Activated naive CD4-positive, alpha-beta T cell treated with anti-CD3 and anti-CD28 coated beads, Interleukin-2, amount 50 U/mL, for 24 hours (primary cell): ENCODE measurements around the gene SLC24A3.

Experiments
- H3K27ac Mint-ChIP-seq: one replicate; pipeline ENCODE4 v1.8.0; 2021; ENCODE audit warnings: mild to moderate bottlenecking, mixed read lengths
- H3K27me3 Mint-ChIP-seq: one replicate; pipeline ENCODE4 v1.8.0; 2021; ENCODE audit warnings: mixed read lengths
- H3K36me3 Mint-ChIP-seq: one replicate; pipeline ENCODE4 v1.8.0; 2021; ENCODE audit warnings: mixed read lengths
- H3K4me1 Mint-ChIP-seq: one replicate; pipeline ENCODE4 v1.8.0; 2021; ENCODE audit warnings: mixed read lengths
- H3K4me3 Mint-ChIP-seq: one replicate; pipeline ENCODE4 v1.8.0; 2021; ENCODE audit warnings: mild to moderate bottlenecking, mixed read lengths
- H3K9me3 Mint-ChIP-seq: one replicate; pipeline ENCODE4 v1.8.0; 2021; ENCODE audit warnings: mixed read lengths

The SLC24A3 gene

GRCh38 chr20:19438488-19438887 is 226.0 kb downstream of the SLC24A3 start:
- no peaks in the 10 kb centered on the region for H3K36me3 Mint-ChIP-seq
- H3K4me3 Mint-ChIP-seq: no peak overlapping the region
- H3K9me3 Mint-ChIP-seq: peaks cover 10% of the 10 kb centered on the region
- no peaks in the 10 kb centered on the region for H3K27me3 Mint-ChIP-seq
- no peaks in the 10 kb centered on the region for H3K4me1 Mint-ChIP-seq
- no peak overlapping the region for H3K27ac Mint-ChIP-seq

DNA sequence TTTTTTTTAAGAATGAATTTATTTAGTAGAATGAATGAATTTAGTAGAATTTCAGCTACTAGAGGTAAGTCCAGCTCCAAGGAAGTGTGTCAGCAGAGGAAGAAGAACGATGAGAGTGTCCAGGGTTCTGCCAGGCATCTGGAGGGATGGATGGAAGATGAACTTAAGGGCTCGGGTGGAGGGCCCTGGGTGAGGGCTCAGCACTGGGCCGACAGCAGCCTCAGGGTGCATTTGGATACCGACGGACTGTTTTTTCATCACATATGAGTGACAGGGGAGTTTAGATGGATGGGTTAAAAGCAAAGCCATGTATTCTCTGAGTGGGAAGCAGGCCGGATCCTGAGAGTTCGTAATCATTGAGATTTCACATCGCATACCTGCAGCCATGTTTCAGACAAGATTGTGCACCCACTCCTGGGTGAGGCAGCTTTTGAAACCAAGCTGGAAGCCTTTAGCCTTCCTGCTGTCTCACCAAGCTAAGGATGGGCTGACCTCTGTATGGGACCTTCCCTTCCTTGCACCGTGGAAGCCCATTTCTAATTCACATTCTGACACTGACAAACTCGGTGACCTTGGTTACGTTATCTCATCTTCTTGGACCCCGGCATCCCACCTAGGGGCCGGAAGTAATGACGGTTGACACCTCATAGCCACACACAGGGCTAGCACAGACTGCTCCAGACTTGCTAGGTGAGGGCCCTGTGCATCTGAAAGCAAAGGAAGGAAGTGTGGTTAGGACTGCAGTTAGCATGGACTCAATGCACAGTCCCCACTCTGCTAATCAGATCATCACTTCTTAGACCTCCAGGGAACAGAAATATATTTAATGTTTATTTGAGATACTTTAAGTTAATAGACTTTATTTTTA is 228.5 kb downstream of the SLC24A3 start:
- H3K4me3 Mint-ChIP-seq: no peak overlapping the region
- H3K27ac Mint-ChIP-seq: no peak overlapping the region

DNA sequence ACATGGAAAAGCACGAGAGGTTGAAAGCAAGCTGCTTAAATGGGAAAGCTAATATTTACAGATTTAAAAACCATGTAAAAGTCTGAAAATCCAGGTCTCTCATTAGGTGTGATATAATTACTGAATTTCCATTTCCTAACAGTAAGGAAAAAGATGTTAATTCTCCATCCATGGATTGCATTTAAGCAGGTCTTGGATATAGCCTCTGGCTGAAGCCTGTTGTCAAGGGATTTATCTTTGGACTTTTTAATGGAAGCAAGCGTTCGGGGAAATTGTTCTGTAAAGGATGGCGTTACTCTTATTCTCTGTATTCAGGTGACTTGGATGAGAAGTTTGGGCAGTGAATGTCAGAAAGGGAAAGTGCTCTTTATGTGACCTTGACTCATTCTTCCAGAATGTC is 233.8 kb downstream of the SLC24A3 start:
- H3K9me3 Mint-ChIP-seq: peaks cover 10% of the 10 kb centered on the region
- H3K27me3 Mint-ChIP-seq: no peaks in the 10 kb centered on the region
- H3K4me1 Mint-ChIP-seq: peaks cover 2% of the 10 kb centered on the region
- H3K4me3 Mint-ChIP-seq: no peak overlapping the region
- no peaks in the 10 kb centered on the region for H3K36me3 Mint-ChIP-seq
- H3K27ac Mint-ChIP-seq: no peak overlapping the region

More for the DNA sequence above, 228.5 kb downstream of the SLC24A3 start:
- Mint-ChIP-seq H3K36me3 (no peaks in the 10 kb centered on the region), H3K9me3 (peaks cover 10% of the 10 kb centered on the region), H3K4me1 (no peaks in the 10 kb centered on the region), H3K27me3 (no peaks in the 10 kb centered on the region)

- Mint-ChIP-seq H3K27me3 (no peaks in the 10 kb centered on the region), H3K9me3 (no peaks in the 10 kb centered on the region), H3K27ac (no peak overlapping the region), H3K36me3 (no peaks in the 10 kb centered on the region), H3K4me1 (peaks cover 11% of the 10 kb centered on the region), H3K4me3 (no peak overlapping the region)
Observed at GRCh38 chr20:19448632-19449031, 236.2 kb downstream of the SLC24A3 start.

DNA sequence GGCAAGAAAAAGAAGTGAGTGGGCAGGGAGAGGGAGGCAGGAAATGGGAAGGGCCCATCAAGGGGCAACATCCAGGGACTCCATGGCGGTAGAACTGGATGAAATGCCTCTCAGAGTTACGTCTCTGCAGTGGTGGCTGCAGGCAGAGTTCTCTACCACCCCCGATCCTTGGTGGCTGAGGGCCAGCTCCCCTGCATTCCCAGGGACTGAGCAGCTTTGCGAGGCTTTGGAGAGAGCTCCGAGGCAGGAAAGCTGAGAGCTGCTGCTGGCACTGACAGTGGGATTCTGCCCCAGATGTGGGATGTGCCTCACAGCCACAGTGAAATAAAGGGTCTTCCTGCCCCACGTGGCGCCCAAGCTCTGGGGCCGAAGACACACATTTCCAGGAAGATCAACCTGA is 236.6 kb downstream of the SLC24A3 start:
- no peak overlapping the region for H3K4me3 Mint-ChIP-seq
- H3K27ac Mint-ChIP-seq: no peak overlapping the region
- peaks cover 11% of the 10 kb centered on the region for H3K4me1 Mint-ChIP-seq
- no peaks in the 10 kb centered on the region for H3K27me3 Mint-ChIP-seq
- H3K36me3 Mint-ChIP-seq: no peaks in the 10 kb centered on the region
- no peaks in the 10 kb centered on the region for H3K9me3 Mint-ChIP-seq

- peaks cover 11% of the 10 kb centered on the region for H3K4me1 Mint-ChIP-seq
- no peak overlapping the region for H3K27ac Mint-ChIP-seq
- no peak overlapping the region for H3K4me3 Mint-ChIP-seq
- no peaks in the 10 kb centered on the region for H3K9me3 Mint-ChIP-seq
- H3K36me3 Mint-ChIP-seq: no peaks in the 10 kb centered on the region
- H3K27me3 Mint-ChIP-seq: no peaks in the 10 kb centered on the region
Observed at GRCh38 chr20:19451231-19451922, 238.9 kb downstream of the SLC24A3 start.

DNA sequence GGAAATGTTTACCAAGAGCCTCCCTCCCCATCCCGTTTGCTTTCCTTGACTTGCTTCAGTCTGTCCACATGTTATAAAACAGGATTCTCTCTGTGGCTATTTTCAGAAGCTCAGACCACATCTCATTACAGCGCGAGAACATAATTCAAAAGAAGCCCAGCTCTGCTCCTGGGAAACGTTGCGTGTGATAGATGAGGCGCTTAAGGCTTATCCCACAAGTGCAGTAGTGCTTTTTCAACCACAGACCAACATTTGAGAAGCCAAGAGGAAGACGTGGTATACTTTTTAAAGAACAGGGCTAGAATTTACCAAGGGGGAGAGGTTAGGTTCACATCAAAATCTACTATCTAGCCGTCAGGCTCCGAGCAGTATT is 239.5 kb downstream of the SLC24A3 start:
- H3K27ac Mint-ChIP-seq: no peak overlapping the region
- H3K9me3 Mint-ChIP-seq: no peaks in the 10 kb centered on the region
- H3K4me1 Mint-ChIP-seq: peaks cover 11% of the 10 kb centered on the region
- H3K36me3 Mint-ChIP-seq: no peaks in the 10 kb centered on the region
- no peaks in the 10 kb centered on the region for H3K27me3 Mint-ChIP-seq
- H3K4me3 Mint-ChIP-seq: no peak overlapping the region

GRCh38 chr20:19453410-19453809 is 241.0 kb downstream of the SLC24A3 start:
- no peak overlapping the region for H3K4me3 Mint-ChIP-seq

GRCh38 chr20:19453862-19454261 is 241.4 kb downstream of the SLC24A3 start:
- peaks cover 11% of the 10 kb centered on the region for H3K4me1 Mint-ChIP-seq
- H3K27ac Mint-ChIP-seq: no peak overlapping the region
- H3K4me3 Mint-ChIP-seq: no peak overlapping the region
- no peaks in the 10 kb centered on the region for H3K27me3 Mint-ChIP-seq
- H3K9me3 Mint-ChIP-seq: no peaks in the 10 kb centered on the region
- no peaks in the 10 kb centered on the region for H3K36me3 Mint-ChIP-seq

More at GRCh38 chr20:19453410-19453809, 241.0 kb downstream of the SLC24A3 start:
- Mint-ChIP-seq H3K4me1 (peaks cover 11% of the 10 kb centered on the region), H3K27me3 (no peaks in the 10 kb centered on the region), H3K36me3 (no peaks in the 10 kb centered on the region), H3K27ac (no peak overlapping the region), H3K9me3 (no peaks in the 10 kb centered on the region)

DNA sequence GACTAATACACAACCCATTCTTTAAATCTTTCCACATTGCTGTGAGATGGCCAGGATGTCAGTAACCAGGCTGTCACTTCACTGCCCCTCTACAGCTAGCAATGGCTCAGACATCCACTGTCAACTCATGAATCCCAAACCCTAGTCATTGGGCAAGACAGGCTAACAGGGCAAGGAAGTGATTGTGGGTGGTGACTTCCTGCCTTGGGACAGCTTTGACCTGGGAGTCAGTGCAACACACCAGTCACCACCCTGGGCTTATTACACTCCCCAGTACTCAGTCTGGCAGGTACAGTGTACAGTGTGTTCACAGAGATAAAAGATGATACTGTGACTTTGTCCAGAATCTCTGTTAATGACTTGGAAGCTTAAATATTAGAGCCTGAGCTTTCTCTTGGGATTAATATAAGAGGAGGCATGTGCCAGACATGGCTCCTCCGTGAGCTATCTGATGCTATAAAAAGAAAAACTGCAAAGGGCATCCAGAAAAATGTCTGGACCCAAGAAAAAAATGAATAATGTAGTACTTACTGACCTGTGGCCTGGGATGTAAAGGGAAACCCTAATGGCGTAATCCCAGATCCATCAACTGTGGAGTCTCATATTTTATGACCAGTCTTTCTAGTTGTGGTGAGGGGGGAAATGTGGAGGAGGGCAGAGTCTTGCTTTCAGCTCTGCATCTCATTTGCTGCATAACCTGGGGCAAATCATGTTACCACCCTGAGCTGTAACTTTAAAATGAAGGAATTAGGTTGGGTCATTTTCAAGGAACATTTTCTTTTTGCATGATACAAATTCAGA is 244.4 kb downstream of the SLC24A3 start:
- Mint-ChIP-seq H3K36me3 (no peaks in the 10 kb centered on the region), H3K27me3 (no peaks in the 10 kb centered on the region), H3K27ac (no peak overlapping the region), H3K9me3 (no peaks in the 10 kb centered on the region), H3K4me3 (no peak overlapping the region), H3K4me1 (peaks cover 4% of the 10 kb centered on the region)

GRCh38 chr20:19457611-19458010 is 245.2 kb downstream of the SLC24A3 start:
- Mint-ChIP-seq H3K27me3 (no peaks in the 10 kb centered on the region), H3K36me3 (no peaks in the 10 kb centered on the region), H3K4me1 (no peaks in the 10 kb centered on the region), H3K9me3 (no peaks in the 10 kb centered on the region), H3K27ac (no peak overlapping the region), H3K4me3 (no peak overlapping the region)

DNA sequence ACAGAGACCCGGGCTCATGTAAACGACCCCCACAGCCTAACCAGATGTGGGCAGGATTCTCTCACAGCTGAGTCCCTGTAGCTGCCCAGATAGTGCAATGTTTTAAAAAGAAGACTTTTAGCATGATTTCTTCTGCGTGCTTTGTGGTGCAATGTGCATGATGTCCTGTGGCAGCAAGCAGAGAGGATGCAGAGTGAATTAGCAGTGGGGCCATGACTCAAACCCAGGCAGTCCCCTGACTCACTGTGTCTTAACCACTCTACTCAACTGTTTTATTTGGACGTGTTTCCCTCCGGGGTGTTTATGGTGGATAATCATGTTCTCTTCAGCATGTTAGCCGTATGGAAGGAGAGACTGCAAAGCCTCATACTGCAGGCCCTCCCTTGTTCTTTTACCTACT is 247.9 kb downstream of the SLC24A3 start:
- Mint-ChIP-seq H3K9me3 (no peaks in the 10 kb centered on the region), H3K27ac (no peak overlapping the region), H3K4me1 (no peaks in the 10 kb centered on the region), H3K27me3 (no peaks in the 10 kb centered on the region), H3K36me3 (no peaks in the 10 kb centered on the region), H3K4me3 (no peak overlapping the region)

- no peaks in the 10 kb centered on the region for H3K27me3 Mint-ChIP-seq
- H3K4me3 Mint-ChIP-seq: no peak overlapping the region
- no peak overlapping the region for H3K27ac Mint-ChIP-seq
- H3K9me3 Mint-ChIP-seq: no peaks in the 10 kb centered on the region
- H3K36me3 Mint-ChIP-seq: no peaks in the 10 kb centered on the region
- H3K4me1 Mint-ChIP-seq: no peaks in the 10 kb centered on the region
Observed at GRCh38 chr20:19462491-19462890, 250.0 kb downstream of the SLC24A3 start.

GRCh38 chr20:19463597-19463996 is 251.2 kb downstream of the SLC24A3 start:
- no peaks in the 10 kb centered on the region for H3K9me3 Mint-ChIP-seq
- H3K27ac Mint-ChIP-seq: no peak overlapping the region
- H3K4me3 Mint-ChIP-seq: no peak overlapping the region
- no peaks in the 10 kb centered on the region for H3K36me3 Mint-ChIP-seq
- H3K27me3 Mint-ChIP-seq: no peaks in the 10 kb centered on the region
- no peaks in the 10 kb centered on the region for H3K4me1 Mint-ChIP-seq

DNA sequence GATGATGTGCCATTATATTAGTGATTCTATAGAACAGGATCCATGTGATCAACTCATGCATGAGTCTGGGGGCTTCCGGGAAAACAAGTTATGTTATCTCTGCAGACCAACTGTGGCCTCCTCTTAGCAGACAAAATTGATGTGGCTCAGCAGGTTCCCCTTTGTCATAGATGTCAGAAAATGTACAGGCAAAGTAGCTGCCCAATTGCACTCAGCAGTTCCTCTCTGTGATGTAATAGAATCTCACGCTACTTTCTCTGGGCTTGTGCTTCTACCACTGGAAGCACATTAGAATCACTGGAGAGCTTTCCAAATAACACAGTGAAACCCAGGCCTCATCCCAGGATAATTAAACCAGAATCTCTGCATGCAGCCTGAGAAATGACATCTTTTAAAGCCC is 253.1 kb downstream of the SLC24A3 start:
- Mint-ChIP-seq H3K27me3 (no peaks in the 10 kb centered on the region), H3K4me3 (no peak overlapping the region), H3K9me3 (no peaks in the 10 kb centered on the region), H3K27ac (no peak overlapping the region), H3K4me1 (no peaks in the 10 kb centered on the region), H3K36me3 (no peaks in the 10 kb centered on the region)
